A673 (cell line): ENCODE results near the gene HSD17B2.

ENCODE experiments used
- EZH2 ChIP-seq: fragments of 200-600 bp; sonication (generic); IDR thresholded peaks from 2 replicates; pipeline ENCODE4 v1.6.1; 2017; ENCODE audit warnings: borderline replicate concordance, low read depth, mild to moderate bottlenecking, mixed read lengths, antibody characterized with exemption, low read length; ENCODE audit not compliant: poor library complexity, severe bottlenecking
- TF ChIP-seq, protein P1 (sequence below): fragments of 300-800, 200-600 bp; sonication (generic); conservative IDR thresholded peaks from 2 replicates; pipeline ENCODE4 v1.5.1; 2017; ENCODE audit warnings: low read depth, mild to moderate bottlenecking, antibody characterized with exemption, low read length, moderate library complexity, mixed read lengths

DNA sequence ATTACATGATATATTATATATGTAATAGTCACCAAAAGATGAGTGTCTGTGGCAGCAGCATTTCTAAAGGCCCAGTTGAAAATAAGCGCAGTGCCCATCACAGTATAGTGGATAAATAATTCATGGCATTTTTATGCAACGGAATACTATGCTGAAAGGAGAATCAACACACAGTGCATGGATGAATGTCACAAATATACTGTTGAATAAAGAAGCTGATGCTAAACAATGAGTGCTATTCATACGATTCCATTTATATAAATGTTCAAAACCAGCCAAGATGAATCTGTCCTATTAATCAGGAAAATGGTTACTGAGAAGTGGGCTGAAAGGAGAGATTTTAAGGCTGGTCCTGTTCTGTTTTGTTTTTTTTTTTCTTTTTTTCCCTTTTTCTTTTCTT is 61.6 kb downstream of the HSD17B2 start:
- TF ChIP-seq, protein P1, sequence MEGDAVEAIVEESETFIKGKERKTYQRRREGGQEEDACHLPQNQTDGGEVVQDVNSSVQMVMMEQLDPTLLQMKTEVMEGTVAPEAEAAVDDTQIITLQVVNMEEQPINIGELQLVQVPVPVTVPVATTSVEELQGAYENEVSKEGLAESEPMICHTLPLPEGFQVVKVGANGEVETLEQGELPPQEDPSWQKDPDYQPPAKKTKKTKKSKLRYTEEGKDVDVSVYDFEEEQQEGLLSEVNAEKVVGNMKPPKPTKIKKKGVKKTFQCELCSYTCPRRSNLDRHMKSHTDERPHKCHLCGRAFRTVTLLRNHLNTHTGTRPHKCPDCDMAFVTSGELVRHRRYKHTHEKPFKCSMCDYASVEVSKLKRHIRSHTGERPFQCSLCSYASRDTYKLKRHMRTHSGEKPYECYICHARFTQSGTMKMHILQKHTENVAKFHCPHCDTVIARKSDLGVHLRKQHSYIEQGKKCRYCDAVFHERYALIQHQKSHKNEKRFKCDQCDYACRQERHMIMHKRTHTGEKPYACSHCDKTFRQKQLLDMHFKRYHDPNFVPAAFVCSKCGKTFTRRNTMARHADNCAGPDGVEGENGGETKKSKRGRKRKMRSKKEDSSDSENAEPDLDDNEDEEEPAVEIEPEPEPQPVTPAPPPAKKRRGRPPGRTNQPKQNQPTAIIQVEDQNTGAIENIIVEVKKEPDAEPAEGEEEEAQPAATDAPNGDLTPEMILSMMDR: no peak
- no peak for TF ChIP-seq EZH2
